Esophagus muscularis mucosa (tissue), 4 donors: ENCODE results near the gene TPPP. TPM values are rescaled to one million over a fixed set of nuclear protein-coding genes. Genes with fewer than 3 reads are reported as not detected.
A peak's percentile ranks its signal among the peaks of the same experiment; 100 is the strongest.
"Not testable (repeated sequence)": the region's sequence is repeated elsewhere in the genome, so short reads cannot be mapped to it uniquely, and the experiment has no call there.

Source experiments
- DNase-seq: peaks from one replicate; pipeline ENCODE4 v3.0.0-alpha.2; 2017; ENCODE audit errors: extremely low spot score
- H3K27ac ChIP-seq, 4 donors: fragments of 200-600 bp; sonication (generic); replicated peaks in 1 of 4; 1 replicate in 3 of 4; 2 replicates in 1 of 4; pipeline ENCODE4 v1.5.1; 2016 to 2019; ENCODE audit warnings: mild to moderate bottlenecking in 1 of 4
- H3K27me3 ChIP-seq, 4 donors: fragments of 200-600 bp; sonication (generic); one replicate each; pipeline versions ENCODE4 v1.5.1 to v1.6.0; 2016 to 2019
- H3K36me3 ChIP-seq, 4 donors: fragments of 200-600 bp; sonication (generic); one replicate each; pipeline ENCODE4 v1.5.1; 2016 to 2019
- H3K4me1 ChIP-seq, 4 donors: fragments of 200-600 bp; sonication (generic); one replicate each; pipeline ENCODE4 v1.5.1; 2016 to 2019
- H3K4me3 ChIP-seq, 4 donors: fragments of 200-600 bp; sonication (generic); 1 replicate in 2 of 4; 2 replicates in 2 of 4; pipeline ENCODE4 v1.5.1; 2016 to 2019; ENCODE audit warnings: mild to moderate bottlenecking in 4 of 4, moderate library complexity in 1 of 4
- H3K9me3 ChIP-seq, 4 donors: fragments of 200-600 bp; sonication (generic); 1 replicate in 3 of 4; 2 replicates in 1 of 4; pipeline ENCODE4 v1.5.1; 2016 to 2019
- EP300 ChIP-seq: sonication (generic); formaldehyde crosslinking; IDR thresholded peaks from one replicate; pipeline ENCODE4 v1.6.1; 2017; ENCODE audit warnings: antibody characterized with exemption
- POLR2A ChIP-seq: fragments of 450-650 bp; IDR thresholded peaks from one replicate; pipeline ENCODE4 v1.6.1; 2017; ENCODE audit warnings: antibody characterized with exemption, moderate library complexity, mild to moderate bottlenecking, low read depth
- POLR2AphosphoS5 ChIP-seq, 2 donors: sonication (generic); formaldehyde crosslinking; IDR thresholded peaks; one replicate each; pipeline ENCODE4 v1.6.1; 2017; ENCODE audit warnings: antibody characterized with exemption in 2 of 2
- WGBS: methylation state at CpG from one replicate; pipeline ENCODE4 v1.1.5; 2018; 5-methylcytosine and 5-hydroxymethylcytosine counted together
- intact Hi-C: fragments of 100-400 bp; cut with DNase I; formaldehyde crosslinking; loops from one replicate; pipeline ENCODE4 v1.15.1; 2023
- total RNA-seq, 4 donors: library from RNA; depleted of rRNA; stranded (reverse); fragments of >200 nt; gene quantifications; one replicate each; pipeline versions ENCODE4 v1.1.0 to v1.2.1, GENCODE V29; 2016
- TF ChIP-seq, protein P1 (sequence below), 3 experiments: fragments of 200-600 bp in 2 of 3; fragments of 450-650 bp in 1 of 3; sonication (generic) in 2 of 3; IDR thresholded peaks; one replicate each; pipeline ENCODE4 v1.5.1; 2017 to 2019; ENCODE audit warnings: antibody characterized with exemption in 3 of 3, mild to moderate bottlenecking in 2 of 3, moderate library complexity in 1 of 3

The TPPP gene
- total RNA-seq, 4 donors from 2014 or later, result 19.5 to 45.7 (median 34.5) TPM

DNA sequence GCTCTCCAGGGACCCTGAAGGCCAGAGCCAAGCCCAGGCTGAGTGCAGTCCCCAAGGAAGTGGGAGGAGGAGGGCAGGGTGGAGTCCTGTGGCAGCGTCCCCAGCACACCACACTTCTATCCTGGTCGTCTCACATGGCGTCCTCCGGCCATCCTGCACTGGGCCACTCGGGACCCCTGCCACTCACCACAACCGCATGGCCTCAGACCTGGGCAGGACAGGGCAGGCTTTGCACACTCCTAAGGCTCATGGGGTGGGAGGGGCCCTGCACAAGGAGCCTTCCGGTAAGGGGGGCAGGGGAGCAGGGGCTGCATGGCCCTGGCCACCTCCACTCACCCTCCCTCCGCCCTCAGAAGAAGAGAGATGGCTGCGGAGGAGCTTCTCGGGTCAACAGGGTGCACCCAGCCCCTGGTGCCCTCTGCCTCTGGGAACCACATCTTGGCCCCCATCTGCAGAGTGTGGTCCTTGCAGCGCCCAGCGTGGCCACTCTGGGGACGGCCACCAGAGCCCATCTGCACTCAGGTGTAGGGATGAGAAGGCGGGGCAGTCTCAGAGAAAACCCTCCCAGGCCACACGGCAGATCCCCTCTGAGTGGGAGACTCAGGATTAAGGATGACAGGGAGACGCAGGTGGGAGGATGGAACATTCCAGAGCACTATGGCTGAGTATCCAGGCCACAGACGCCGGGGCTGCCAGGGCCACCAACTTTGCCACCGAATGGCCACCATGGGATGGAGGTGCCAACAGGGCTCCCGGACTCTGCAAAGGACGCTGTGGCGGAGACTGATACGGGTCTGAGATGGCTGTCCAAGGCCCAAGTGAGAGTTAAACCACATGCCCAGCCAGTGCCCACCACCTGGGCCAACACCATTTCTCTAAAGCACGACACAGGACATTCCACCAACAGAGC, 7.6 kb downstream of the TPPP start:
- no peak for DNase-seq
- peaks cover 0 to 7% (median 5%) of the 10 kb centered on the region in 4 donors for H3K36me3 ChIP-seq
- H3K4me3 ChIP-seq, result no peak overlapping the region
- no peaks in the 10 kb centered on the region for H3K9me3 ChIP-seq
- H3K27me3 ChIP-seq, result no peaks in the 10 kb centered on the region
- no peak for TF ChIP-seq POLR2A
- no peak for TF ChIP-seq EP300
- no peak for TF ChIP-seq POLR2AphosphoS5 (IDR thresholded peaks at IDR 0.05)
- TF ChIP-seq, protein P1, sequence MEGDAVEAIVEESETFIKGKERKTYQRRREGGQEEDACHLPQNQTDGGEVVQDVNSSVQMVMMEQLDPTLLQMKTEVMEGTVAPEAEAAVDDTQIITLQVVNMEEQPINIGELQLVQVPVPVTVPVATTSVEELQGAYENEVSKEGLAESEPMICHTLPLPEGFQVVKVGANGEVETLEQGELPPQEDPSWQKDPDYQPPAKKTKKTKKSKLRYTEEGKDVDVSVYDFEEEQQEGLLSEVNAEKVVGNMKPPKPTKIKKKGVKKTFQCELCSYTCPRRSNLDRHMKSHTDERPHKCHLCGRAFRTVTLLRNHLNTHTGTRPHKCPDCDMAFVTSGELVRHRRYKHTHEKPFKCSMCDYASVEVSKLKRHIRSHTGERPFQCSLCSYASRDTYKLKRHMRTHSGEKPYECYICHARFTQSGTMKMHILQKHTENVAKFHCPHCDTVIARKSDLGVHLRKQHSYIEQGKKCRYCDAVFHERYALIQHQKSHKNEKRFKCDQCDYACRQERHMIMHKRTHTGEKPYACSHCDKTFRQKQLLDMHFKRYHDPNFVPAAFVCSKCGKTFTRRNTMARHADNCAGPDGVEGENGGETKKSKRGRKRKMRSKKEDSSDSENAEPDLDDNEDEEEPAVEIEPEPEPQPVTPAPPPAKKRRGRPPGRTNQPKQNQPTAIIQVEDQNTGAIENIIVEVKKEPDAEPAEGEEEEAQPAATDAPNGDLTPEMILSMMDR (IDR thresholded peaks at IDR 0.05), result no peak
- intact Hi-C loops, result no loop called here
- 83% methylated on average over 17 of the region's 24 CpGs for WGBS
- peak overlapping the region in 2 of 4 donors; percentile 64 to 65 for H3K27ac ChIP-seq
- peaks cover 30 to 52% (median 45%) of the 10 kb centered on the region in 4 donors for H3K4me1 ChIP-seq

GRCh38 chr5:684751-685216, 8.4 kb downstream of the TPPP start:
- peak overlapping the region in 2 of 4 donors; percentile 64 to 65 for H3K27ac ChIP-seq
- H3K4me1 ChIP-seq, result peaks cover 30 to 52% (median 46%) of the 10 kb centered on the region in 4 donors
- intact Hi-C loops, result no loop called here
- H3K9me3 ChIP-seq, result no peaks in the 10 kb centered on the region
- H3K4me3 ChIP-seq, result no peak overlapping the region
- no peak for DNase-seq
- no peak for TF ChIP-seq POLR2A
- no peak for TF ChIP-seq EP300
- TF ChIP-seq POLR2AphosphoS5 (IDR thresholded peaks at IDR 0.05), result no peak
- TF ChIP-seq, protein P1 (IDR thresholded peaks at IDR 0.05), result no peak
- WGBS, result 80% methylated on average over 14 of the region's 17 CpGs
- no peaks in the 10 kb centered on the region for H3K27me3 ChIP-seq
- H3K36me3 ChIP-seq, result peaks cover 0 to 7% (median 5%) of the 10 kb centered on the region in 4 donors

DNA sequence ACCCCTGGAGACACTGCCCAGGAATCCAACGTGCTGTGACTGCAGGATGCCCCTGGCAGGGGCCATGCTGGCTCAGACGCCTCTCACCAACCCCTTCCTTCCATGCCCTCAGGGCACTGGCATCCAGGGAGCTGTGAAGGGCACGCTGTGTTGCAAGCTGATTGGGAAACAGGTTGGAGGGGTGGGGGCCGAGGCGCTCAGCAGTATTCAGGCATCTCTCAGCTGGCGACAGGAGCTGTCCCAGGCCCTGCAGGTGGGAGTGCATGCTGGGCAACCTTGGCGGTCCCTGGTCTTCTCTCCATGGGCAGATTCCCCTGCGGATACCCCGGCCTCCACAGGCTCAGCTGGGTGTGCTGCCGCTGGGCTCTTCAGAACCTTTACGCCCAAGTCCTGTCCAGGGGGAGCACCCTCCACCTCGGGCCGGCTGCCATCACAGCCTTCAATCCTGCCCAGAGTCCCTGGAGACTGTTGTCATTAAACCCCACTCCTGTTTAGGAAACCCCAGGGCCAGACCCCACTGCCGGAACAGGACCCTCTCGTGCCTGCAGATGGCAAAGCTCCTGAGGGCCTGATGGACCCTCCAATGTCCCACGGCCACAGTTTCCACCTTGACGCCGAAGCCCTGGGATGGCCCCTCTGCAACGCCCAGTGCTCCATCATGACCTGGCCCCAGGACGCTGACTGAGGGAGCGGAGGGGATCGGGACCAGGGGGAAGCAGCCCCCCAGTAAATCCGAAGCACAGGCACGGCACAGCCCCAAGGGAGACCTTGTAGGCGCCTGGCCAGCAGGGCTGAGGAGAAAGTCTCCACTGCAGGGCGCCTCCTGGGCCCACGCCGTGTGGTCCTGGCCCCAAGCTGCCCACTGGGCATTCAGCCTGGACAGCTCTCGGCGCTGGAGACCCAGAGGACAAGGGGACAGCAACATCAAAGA, 9.3 kb downstream of the TPPP start:
- Histone ChIP-seq H3K4me3 (no peak overlapping the region), H3K36me3 (peaks cover 0 to 7% (median 5%) of the 10 kb centered on the region in 4 donors), H3K27me3 (no peaks in the 10 kb centered on the region), H3K9me3 (no peaks in the 10 kb centered on the region), H3K4me1 (peaks cover 30 to 59% (median 49%) of the 10 kb centered on the region in 4 donors), H3K27ac (peak overlapping the region in 2 of 4 donors; percentile 64 to 65)
- DNase-seq, result no peak
- 79% methylated on average over 8 of the region's 30 CpGs for WGBS
- no peak for TF ChIP-seq EP300
- TF ChIP-seq POLR2AphosphoS5 (IDR thresholded peaks at IDR 0.05), result peak in 1 of 2 donors; percentile 53
- intact Hi-C loops, result no loop called here

DNA sequence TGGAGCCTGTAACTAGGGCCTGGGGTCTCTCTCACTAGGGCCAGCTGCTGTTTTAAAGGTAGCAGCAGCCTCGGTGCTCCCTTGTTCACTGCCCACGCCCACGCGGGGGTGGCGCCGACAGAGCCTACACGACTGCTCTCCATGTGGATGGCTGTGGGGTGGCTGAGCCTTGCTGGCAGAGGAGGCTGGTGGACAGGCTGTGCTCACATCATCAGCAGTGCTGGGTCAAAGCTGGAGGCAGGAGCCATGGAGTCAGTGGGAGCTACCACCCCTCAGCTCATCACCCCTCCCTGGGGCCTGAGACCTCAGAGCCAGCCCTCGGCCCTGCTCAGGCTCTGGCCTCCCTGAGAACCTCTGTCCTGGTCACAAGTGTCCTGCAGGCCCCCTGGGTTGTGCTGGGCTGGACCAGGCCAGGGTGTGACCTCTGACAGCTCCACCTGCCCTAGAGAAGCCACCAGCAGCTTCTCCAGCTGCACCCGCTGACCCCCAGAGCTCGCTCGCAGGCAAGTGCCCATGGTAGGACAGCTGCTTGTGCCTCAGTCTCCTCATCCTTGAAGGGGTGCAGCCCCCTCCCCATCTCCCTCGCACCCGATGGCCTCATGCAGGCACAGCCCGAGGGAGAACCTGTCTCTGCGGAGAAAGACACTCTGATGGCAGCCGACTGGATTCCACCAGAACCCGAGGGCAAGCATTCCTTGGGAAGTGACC, 10.3 kb downstream of the TPPP start:
- intact Hi-C loops, H3K27me3 ChIP-seq, H3K4me3 ChIP-seq, H3K9me3 ChIP-seq, H3K36me3 ChIP-seq, DNase-seq: not testable (repeated sequence)
- Histone ChIP-seq H3K4me1 (peaks cover 30 to 59% (median 50%) of the 10 kb centered on the region in 4 donors), H3K27ac (peak overlapping the region in 2 of 4 donors; percentile 64 to 65)
- WGBS, result 74% methylated on average over 16 of the region's 17 CpGs

DNA sequence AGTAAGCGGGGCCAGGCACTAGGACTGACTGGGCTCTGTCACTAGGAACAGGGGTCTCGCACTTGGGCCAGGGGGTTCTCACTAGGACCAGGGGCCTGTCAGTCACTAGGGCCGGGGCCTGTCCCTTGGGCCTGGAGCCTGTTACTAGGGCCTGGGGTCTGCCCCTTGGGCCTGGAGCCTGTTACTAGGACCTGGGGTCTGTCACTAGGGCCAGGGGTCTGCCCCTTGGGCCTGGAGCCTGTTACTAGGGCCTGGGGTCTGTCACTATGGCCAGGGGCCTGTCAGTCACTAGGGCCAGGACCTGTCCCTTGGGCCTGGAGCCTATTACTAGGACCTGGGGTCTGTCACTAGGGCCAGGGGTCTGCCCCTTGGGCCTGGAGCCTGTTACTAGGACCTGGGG, 10.9 kb downstream of the TPPP start:
- H3K4me3 ChIP-seq, H3K9me3 ChIP-seq, intact Hi-C loops, H3K27me3 ChIP-seq, DNase-seq: not testable (repeated sequence)
- Histone ChIP-seq H3K4me1 (peaks cover 30 to 65% (median 55%) of the 10 kb centered on the region in 4 donors), H3K36me3 (peaks cover 0 to 12% (median 5%) of the 10 kb centered on the region in 4 donors), H3K27ac (peak overlapping the region in 2 of 4 donors; percentile 64 to 65)
- WGBS, result 20% methylated on average over 1 of the region's 3 CpGs

GRCh38 chr5:681317-682191, 11.6 kb downstream of the TPPP start:
- H3K9me3 ChIP-seq, DNase-seq, H3K27me3 ChIP-seq, H3K4me3 ChIP-seq, intact Hi-C loops: not testable (repeated sequence)
- WGBS, result 100% methylated on average over 3 of the region's 17 CpGs
- Histone ChIP-seq H3K27ac (peak overlapping the region; percentile 29 to 65 (median 51)), H3K4me1 (peaks cover 30 to 67% (median 62%) of the 10 kb centered on the region in 4 donors), H3K36me3 (peaks cover 0 to 16% (median 5%) of the 10 kb centered on the region in 4 donors)

DNA sequence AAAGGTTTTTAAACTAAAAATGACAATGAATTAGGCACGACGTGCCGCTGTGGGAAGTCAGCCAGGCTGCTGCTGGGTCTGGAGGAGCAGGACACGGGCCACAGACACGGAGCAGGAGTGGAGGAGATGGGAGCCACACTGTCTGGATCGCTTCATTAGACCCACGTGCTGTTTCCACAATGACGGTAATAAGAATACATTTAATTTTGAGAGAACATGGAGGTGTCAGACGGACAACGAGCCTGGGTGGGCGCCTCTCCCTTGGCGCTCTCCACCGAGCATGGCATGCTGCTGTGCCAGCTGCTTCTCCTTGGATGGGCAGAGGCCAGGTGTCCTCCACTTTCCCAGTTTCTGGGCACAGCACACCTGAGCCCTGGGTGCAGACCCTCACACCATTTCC, 12.3 kb downstream of the TPPP start:
- H3K27me3 ChIP-seq, H3K4me3 ChIP-seq, H3K9me3 ChIP-seq, DNase-seq, intact Hi-C loops: not testable (repeated sequence)
- Histone ChIP-seq H3K27ac (peak overlapping the region; percentile 29 to 64 (median 50)), H3K36me3 (peaks cover 0 to 17% (median 5%) of the 10 kb centered on the region in 4 donors), H3K4me1 (peaks cover 30 to 73% (median 69%) of the 10 kb centered on the region in 4 donors)
- 75% methylated on average over 13 of the region's 13 CpGs for WGBS
